Measurements from ENCODE around the gene PSMD1. TPM values are rescaled to one million over a fixed set of nuclear protein-coding genes. Genes with fewer than 3 reads are reported as not detected.

PSMD1 gene
- total and polyA plus RNA-seq, 2 of the 8 experiments (the other 6 are each of a cell fraction or from before 2014, with no cell fraction given): 179 to 272 TPM

GRCh38 chr2:231212329-231212845 lies 155.7 kb downstream of the PSMD1 start:
- WGBS, 2 experiments (ENCODE audit: extremely low coverage in 1 of 2, insufficient coverage in 1 of 2, insufficient read length in 1 of 2, insufficient replicate concordance in 2 of 2, low coverage in 1 of 2, low lambda C conversion rate in 2 of 2, missing lambda C conversion rate in 1 of 2): 91% methylated on average over 6 of the region's 6 CpGs; no CpG with 5 or more reads in 1 of the 2 experiments
- no peak for TF ChIP-seq GABPA (IDR thresholded peaks at IDR 0.05; ENCODE audit: borderline replicate concordance, insufficient read depth, low read length)
- TF ChIP-seq SIN3A (conservative IDR thresholded peaks at IDR 0.05 in 1 of 2, IDR thresholded peaks at IDR 0.05 in 1 of 2; ENCODE audit: low read depth in 1 of 2, low read length in 2 of 2): no peak
- no peak for TF ChIP-seq CHD1 (IDR thresholded peaks at IDR 0.05; ENCODE audit: low read depth, low read length)
- TF ChIP-seq POU5F1 (IDR thresholded peaks at IDR 0.05; ENCODE audit: low read depth, low read length): no peak
- no peak for TF ChIP-seq KDM1A (IDR thresholded peaks at IDR 0.05; ENCODE audit: borderline replicate concordance, low read length)
- no peak for TF ChIP-seq SRF (IDR thresholded peaks at IDR 0.05; ENCODE audit: low read depth, low read length)
- no peak for TF ChIP-seq TEAD4 (IDR thresholded peaks at IDR 0.05; ENCODE audit: low read depth, low read length)
- TF ChIP-seq BCL11A (IDR thresholded peaks at IDR 0.05; ENCODE audit: low read depth in 2 of 2, low read length in 2 of 2): no peak
- no peak for TF ChIP-seq HDAC6 (IDR thresholded peaks at IDR 0.05; ENCODE audit: low read depth, low read length)
- TF ChIP-seq CEBPB (IDR thresholded peaks at IDR 0.05; ENCODE audit: low read depth, low read length): no peak
- TF ChIP-seq E2F6 (IDR thresholded peaks at IDR 0.05): no peak
- no peak for TF ChIP-seq RBBP5 (IDR thresholded peaks at IDR 0.05; ENCODE audit: borderline replicate concordance, low read depth, low read length)
- TF ChIP-seq TAF1 (IDR thresholded peaks at IDR 0.05; ENCODE audit: low read depth, low read length): no peak
- TF ChIP-seq MAFK (IDR thresholded peaks at IDR 0.05; ENCODE audit: low read depth, low read length): no peak

More at GRCh38 chr2:231212329-231212845, 155.7 kb downstream of the PSMD1 start:
- Histone ChIP-seq H3K56ac (replicated peaks; ENCODE audit: insufficient read length, low read depth, low read length) (no peak overlapping the region), H2BK5ac (ENCODE audit: low read depth, low read length) (no peak overlapping the region), H3K4me2 (ENCODE audit: insufficient read depth in 1 of 2, low read depth in 2 of 2, low read length in 2 of 2) (no peak overlapping the region), H2AK5ac (ENCODE audit: low read depth, low read length) (no peak overlapping the region), H2BK20ac (ENCODE audit: low read length) (no peak overlapping the region), H3K9me3 (ENCODE audit: insufficient read depth in 2 of 2, low read depth in 1 of 2, low read length in 1 of 2) (no peaks in the 10 kb centered on the region), H3K14ac (ENCODE audit: insufficient read length) (no peak overlapping the region), H3K27ac (ENCODE audit: low read depth, low read length) (no peak overlapping the region), H3K36me3 (ENCODE audit: control insufficient read depth in 2 of 4, insufficient read depth in 4 of 4, low read length in 3 of 4) (peaks cover 2 to 45% (median 18%) of the 10 kb centered on the region in 4 experiments; a peak in 7 of 8 replicates), H2BK15ac (ENCODE audit: low read length) (no peak overlapping the region), H3K79me1 (ENCODE audit: low read depth, low read length) (no peaks in the 10 kb centered on the region), H3K23me2 (ENCODE audit: low read depth, low read length) (no peaks in the 10 kb centered on the region), H3K23ac (ENCODE audit: insufficient read length) (no peak overlapping the region), H2BK12ac (ENCODE audit: low read depth, low read length) (no peak overlapping the region), H2BK120ac (replicated peaks; ENCODE audit: low read depth, low read length) (no peak overlapping the region), H4K8ac (ENCODE audit: extremely low read depth, insufficient read depth, low read length) (no peak overlapping the region), H4K5ac (ENCODE audit: insufficient read length, low read depth, low read length) (no peak overlapping the region), H2AFZ (ENCODE audit: low read length) (no peak overlapping the region), H3K4me1 (replicated peaks in 1 of 4; ENCODE audit: control insufficient read depth in 3 of 4, insufficient read depth in 4 of 4, low read length in 3 of 4) (no peaks in the 10 kb centered on the region), H3K4ac (replicated peaks; ENCODE audit: insufficient read length, low read depth, low read length) (no peak overlapping the region), H4K20me1 (replicated peaks in 1 of 2; ENCODE audit: control insufficient read depth in 1 of 2, insufficient read depth in 2 of 2, low read length in 2 of 2) (no peaks in the 10 kb centered on the region), H3K9ac (replicated peaks in 1 of 4; ENCODE audit: extremely low read depth in 1 of 4, low read depth in 3 of 4, low read length in 3 of 4) (no peak overlapping the region), H3K27me3 (replicated peaks in 1 of 4; ENCODE audit: control insufficient read depth in 3 of 4, extremely low read depth in 1 of 4, insufficient read depth in 3 of 4, low read length in 3 of 4) (no peaks in the 10 kb centered on the region), H3K18ac (ENCODE audit: extremely low read depth, low read length) (no peak overlapping the region), H3K79me2 (ENCODE audit: control insufficient read depth in 1 of 2, insufficient read depth in 2 of 2, low read length in 2 of 2) (no peaks in the 10 kb centered on the region), H4K91ac (replicated peaks; ENCODE audit: insufficient read length, low read length) (no peak overlapping the region), H3K4me3 (ENCODE audit: extremely low read depth in 1 of 4, insufficient read depth in 2 of 4, low read depth in 3 of 4, low read length in 4 of 4) (no peak overlapping the region)
- no peak for DNase-seq (ENCODE audit: low read depth in 1 of 2, low spot score in 2 of 2)
- ChIA-PET POLR2A (ENCODE audit: partially characterized antibody) (no interaction called here), CTCF (ENCODE audit: partially characterized antibody) (interaction anchor here (1.1 to 2.0 kb wide), 3 partner anchors 16 to 182 kb away, joined by 3 to 11 read pairs (median 5); no protein-coding TSS in a partner anchor)
- no peak for FAIRE-seq
